HG03097 (cell line): ENCODE measurements around the gene CDH19.

Experiments
- ATAC-seq: cut with Tn5 transposase; IDR thresholded peaks from one replicate; pipeline ENCODE4 v1.9.1; 2021; ENCODE audit not compliant: unreplicated experiment, low FRiP score

The CDH19 gene

GRCh38 chr18:66566616-66567015 lies 37.3 kb downstream of the CDH19 start:
- no peak for ATAC-seq

GRCh38 chr18:66564236-66564635 lies 39.7 kb downstream of the CDH19 start:
- ATAC-seq, result no peak

- ATAC-seq, result no peak
These were observed 41.6 kb downstream of the CDH19 start for GRCh38 chr18:66562279-66562678.

GRCh38 chr18:66560094-66560493 lies 43.8 kb downstream of the CDH19 start:
- no peak for ATAC-seq

- ATAC-seq, result no peak
These were observed 45.1 kb downstream of the CDH19 start for GRCh38 chr18:66558773-66559172.

- ATAC-seq, result no peak
These were observed 46.8 kb downstream of the CDH19 start for GRCh38 chr18:66557091-66557490.

- ATAC-seq, result no peak
These were observed 48.3 kb downstream of the CDH19 start for GRCh38 chr18:66555585-66555984.

- no peak for ATAC-seq
These were observed 50.1 kb downstream of the CDH19 start for GRCh38 chr18:66553824-66554223.

- no peak for ATAC-seq
These were observed 53.5 kb downstream of the CDH19 start for GRCh38 chr18:66550366-66550765.

- no peak for ATAC-seq
These were observed 55.1 kb downstream of the CDH19 start for GRCh38 chr18:66548747-66549146.

GRCh38 chr18:66534110-66534509 lies 69.8 kb downstream of the CDH19 start:
- no peak for ATAC-seq

- no peak for ATAC-seq
These were observed 70.2 kb downstream of the CDH19 start for GRCh38 chr18:66533693-66534092.

GRCh38 chr18:66523219-66523991 lies 80.5 kb downstream of the CDH19 start:
- ATAC-seq, result no peak

GRCh38 chr18:66513996-66514395 lies 89.9 kb downstream of the CDH19 start:
- no peak for ATAC-seq

GRCh38 chr18:66511792-66512191 lies 92.1 kb downstream of the CDH19 start:
- no peak for ATAC-seq

- no peak for ATAC-seq
These were observed 92.6 kb downstream of the CDH19 start for GRCh38 chr18:66511289-66511688.

- no peak for ATAC-seq
These were observed 93.4 kb downstream of the CDH19 start for GRCh38 chr18:66510357-66511045.

- ATAC-seq, result no peak
These were observed 95.0 kb downstream of the CDH19 start for GRCh38 chr18:66508937-66509336.

- ATAC-seq, result no peak
These were observed 97.7 kb downstream of the CDH19 start for GRCh38 chr18:66506178-66506577.

GRCh38 chr18:66497351-66497750 lies 106.5 kb downstream of the CDH19 start:
- ATAC-seq, result no peak

GRCh38 chr18:66495844-66496243 lies 108.0 kb downstream of the CDH19 start:
- ATAC-seq, result no peak

GRCh38 chr18:66473882-66474281 lies 130.0 kb downstream of the CDH19 start:
- no peak for ATAC-seq
